Lung (tissue), 12 donors: Measurements from ENCODE around the gene SRPRB. TPM values are rescaled to one million over a fixed set of nuclear protein-coding genes. Genes with fewer than 3 reads are reported as not detected.
A peak's percentile ranks its signal among the peaks of the same experiment; 100 is the strongest.

Experiments used
- ATAC-seq: fragments of 200-7000 bp; cut with Tn5 transposase; one replicate; pipeline ENCODE4 v1.9.1; 2020; ENCODE audit warnings: moderate number of reproducible peaks; ENCODE audit not compliant: insufficient read depth, low FRiP score
- DNase-seq, 3 donors: peaks; one replicate each; pipeline ENCODE4 v3.0.0-alpha.2; 2013 to 2017
- H3K27ac ChIP-seq, 2 donors: one replicate each; pipeline ENCODE4 v1.5.1; 2013; ENCODE audit warnings: mild to moderate bottlenecking in 2 of 2, moderate library complexity in 2 of 2, control low read depth in 1 of 2, inconsistent platforms in 1 of 2, low read depth in 1 of 2, low read length in 1 of 2
- H3K27me3 ChIP-seq, 3 donors: one replicate each; pipeline ENCODE4 v1.5.1; 2013; ENCODE audit warnings: low read length in 2 of 3; ENCODE audit not compliant: control insufficient read depth in 3 of 3, insufficient read depth in 3 of 3
- H3K36me3 ChIP-seq, 4 donors: one replicate each; pipeline ENCODE4 v1.5.1; 2013; ENCODE audit warnings: low read length in 4 of 4, mild to moderate bottlenecking in 1 of 4, moderate library complexity in 1 of 4; ENCODE audit not compliant: control insufficient read depth in 4 of 4, insufficient read depth in 4 of 4
- H3K4me1 ChIP-seq, 5 donors: one replicate each; pipeline ENCODE4 v1.5.1; 2013; ENCODE audit warnings: low read length in 5 of 5, mild to moderate bottlenecking in 2 of 5, moderate library complexity in 1 of 5; ENCODE audit not compliant: control insufficient read depth in 5 of 5, insufficient read depth in 5 of 5
- H3K4me3 ChIP-seq: one replicate; pipeline ENCODE4 v1.5.1; 2013; ENCODE audit warnings: mild to moderate bottlenecking, control low read depth, moderate library complexity
- H3K9ac ChIP-seq, 2 donors: one replicate each; pipeline ENCODE4 v1.5.1; 2013; ENCODE audit warnings: low read length in 2 of 2, control low read depth in 1 of 2; ENCODE audit not compliant: insufficient read depth in 1 of 2
- H3K9me3 ChIP-seq, 4 donors: one replicate each; pipeline ENCODE4 v1.5.1; 2013; ENCODE audit warnings: low read length in 3 of 4, mild to moderate bottlenecking in 1 of 4, moderate library complexity in 1 of 4; ENCODE audit not compliant: control insufficient read depth in 4 of 4, insufficient read depth in 3 of 4
- WGBS, 2 donors: extraction: QIAGEN DNeasy Blood & Tissue Kit; methylation state at CpG; one replicate each; pipeline ENCODE4 v1.1.7; 2013; 5-methylcytosine and 5-hydroxymethylcytosine counted together
- polyA plus RNA-seq, 2 donors: library from polyadenylated mRNA; stranded (reverse); fragments of 200-250 nt; gene quantifications; one replicate each; pipeline ENCODE4 v1.2.1, GENCODE V29; 2013
- total RNA-seq, 2 donors: library from RNA; depleted of rRNA in 1 of 2; stranded (reverse); fragments of >200 nt in 1 of 2; gene quantifications; one replicate each; pipeline ENCODE4 v1.2.1, GENCODE V29; 2014 to 2021
- TF ChIP-seq, protein P1 (sequence below): IDR thresholded peaks from 2 replicates; pipeline ENCODE4 v1.5.1; 2012; ENCODE audit warnings: mild to moderate bottlenecking; ENCODE audit errors: control extremely low read depth, extremely low read depth
- donor health status: control.
- donor health status: control.
- donor health status: Bipolar disorder and iron deficiency.
- donor health status: healthy.
- donor health status: DM: yes; HTN: yes; CAD: no.

SRPRB gene
- total and polyA plus RNA-seq, 4 donors, result 20.3 to 82.4 (median 39.3) TPM

DNA sequence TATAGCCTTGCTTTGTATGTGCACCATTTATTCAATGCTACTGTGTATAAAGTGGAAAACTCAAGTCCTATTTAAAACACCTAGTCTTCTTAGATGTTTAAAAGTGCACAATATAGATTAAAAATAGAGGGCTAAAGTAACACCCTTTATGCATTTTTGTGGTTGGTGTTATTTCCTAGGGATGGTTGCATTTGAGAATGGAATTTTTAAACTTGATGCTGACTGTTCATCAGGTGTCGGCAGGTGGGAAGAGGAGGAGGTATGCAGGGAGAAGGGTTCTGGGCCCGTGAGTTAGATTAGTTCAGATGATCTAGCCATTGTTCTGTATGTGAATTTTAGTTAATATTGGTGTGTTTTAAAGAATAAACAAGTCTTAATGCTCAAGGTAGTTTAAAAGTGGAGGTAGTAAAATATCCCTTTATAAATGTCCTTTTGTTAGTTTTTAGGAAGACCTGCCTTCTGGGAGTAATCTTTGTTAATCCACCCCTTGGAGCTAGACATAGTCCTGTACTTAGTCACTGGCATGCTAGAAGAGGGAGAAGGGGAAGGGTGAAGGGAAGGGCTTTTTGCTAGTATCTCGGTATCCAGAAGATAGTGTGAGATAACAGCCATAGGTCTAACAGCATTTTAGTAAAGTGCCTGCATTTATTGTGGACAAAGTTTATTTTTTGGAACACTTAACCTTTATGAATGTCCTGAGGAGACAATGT lies 8.1 kb upstream of the SRPRB start:
- ATAC-seq (no peak), DNase-seq (no peak)
- Histone ChIP-seq H3K9me3 (peaks cover 0 to under 1% (median 0%) of the 10 kb centered on the region in 4 donors), H3K27ac (no peak overlapping the region), H3K36me3 (no peaks in the 10 kb centered on the region), H3K9ac (no peak overlapping the region), H3K4me1 (no peaks in the 10 kb centered on the region), H3K27me3 (peaks cover 0 to 6% (median 4%) of the 10 kb centered on the region in 3 donors), H3K4me3 (no peak overlapping the region)
- 84 to 90% methylated on average over 3 of the region's 3 CpGs for WGBS, 2 donors
- TF ChIP-seq, protein P1, sequence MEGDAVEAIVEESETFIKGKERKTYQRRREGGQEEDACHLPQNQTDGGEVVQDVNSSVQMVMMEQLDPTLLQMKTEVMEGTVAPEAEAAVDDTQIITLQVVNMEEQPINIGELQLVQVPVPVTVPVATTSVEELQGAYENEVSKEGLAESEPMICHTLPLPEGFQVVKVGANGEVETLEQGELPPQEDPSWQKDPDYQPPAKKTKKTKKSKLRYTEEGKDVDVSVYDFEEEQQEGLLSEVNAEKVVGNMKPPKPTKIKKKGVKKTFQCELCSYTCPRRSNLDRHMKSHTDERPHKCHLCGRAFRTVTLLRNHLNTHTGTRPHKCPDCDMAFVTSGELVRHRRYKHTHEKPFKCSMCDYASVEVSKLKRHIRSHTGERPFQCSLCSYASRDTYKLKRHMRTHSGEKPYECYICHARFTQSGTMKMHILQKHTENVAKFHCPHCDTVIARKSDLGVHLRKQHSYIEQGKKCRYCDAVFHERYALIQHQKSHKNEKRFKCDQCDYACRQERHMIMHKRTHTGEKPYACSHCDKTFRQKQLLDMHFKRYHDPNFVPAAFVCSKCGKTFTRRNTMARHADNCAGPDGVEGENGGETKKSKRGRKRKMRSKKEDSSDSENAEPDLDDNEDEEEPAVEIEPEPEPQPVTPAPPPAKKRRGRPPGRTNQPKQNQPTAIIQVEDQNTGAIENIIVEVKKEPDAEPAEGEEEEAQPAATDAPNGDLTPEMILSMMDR, result no peak

DNA sequence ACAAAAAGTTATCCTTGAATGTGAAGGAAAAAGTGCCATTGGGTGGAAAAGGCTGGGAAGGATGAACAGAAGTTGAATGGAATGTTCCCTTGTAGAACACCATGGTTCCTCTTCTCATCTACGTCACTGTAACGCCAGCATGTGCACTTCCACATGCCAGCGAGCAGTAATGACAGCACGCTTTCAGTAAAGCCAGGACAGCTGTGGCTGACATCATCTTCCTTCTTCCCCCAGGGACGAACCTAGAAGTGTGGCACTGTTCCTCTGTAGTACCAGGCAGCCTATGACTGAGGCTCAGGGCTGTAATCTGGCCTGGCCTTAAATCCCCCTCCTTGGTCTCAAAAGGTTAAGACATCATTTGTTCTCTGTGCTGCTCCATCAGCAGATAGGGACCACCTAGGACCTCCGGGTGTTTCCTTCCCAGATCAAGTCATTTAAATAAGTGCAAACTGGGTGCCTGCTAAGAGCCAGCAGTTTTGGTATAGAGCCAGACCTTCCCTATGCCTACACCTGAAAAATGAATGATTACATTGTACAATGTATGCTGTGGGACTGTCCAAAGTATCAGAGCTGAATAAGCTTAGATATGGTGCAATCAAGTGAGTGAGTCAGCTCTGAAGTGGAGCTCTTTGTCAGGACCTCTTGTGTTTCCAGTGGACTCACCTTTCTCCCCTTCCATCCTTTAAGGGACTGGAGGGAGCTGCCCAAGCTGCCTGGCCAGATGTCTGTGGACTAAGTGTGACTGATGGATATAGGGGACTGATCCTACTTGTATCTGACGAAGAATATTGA lies 5.6 kb upstream of the SRPRB start:
- Histone ChIP-seq H3K27ac (no peak overlapping the region), H3K36me3 (no peaks in the 10 kb centered on the region), H3K9me3 (no peaks in the 10 kb centered on the region), H3K4me3 (no peak overlapping the region), H3K4me1 (peaks cover 0 to under 1% (median 0%) of the 10 kb centered on the region in 5 donors), H3K9ac (no peak overlapping the region), H3K27me3 (peaks cover 0 to 6% (median 4%) of the 10 kb centered on the region in 3 donors)
- DNase-seq (no peak), ATAC-seq (peak; percentile 29)
- 52 to 59% methylated on average over 7 of the region's 7 CpGs for WGBS, 2 donors
- TF ChIP-seq, protein P1, result no peak

- DNase-seq, result no peak
These were observed 2.1 kb upstream of the SRPRB start for GRCh38 chr3:133803469-133803868.

More at GRCh38 chr3:133803469-133803868, 2.1 kb upstream of the SRPRB start:
- Histone ChIP-seq H3K27me3 (peaks cover 0 to 6% (median 2%) of the 10 kb centered on the region in 3 donors), H3K9ac (no peak overlapping the region), H3K4me3 (no peak overlapping the region), H3K36me3 (peaks cover 0 to 4% (median 0%) of the 10 kb centered on the region in 4 donors), H3K27ac (no peak overlapping the region), H3K4me1 (peaks cover 0 to 9% (median 0%) of the 10 kb centered on the region in 5 donors), H3K9me3 (no peaks in the 10 kb centered on the region)
- TF ChIP-seq, protein P1, result no peak
- no peak for ATAC-seq
- 83 to 86% methylated on average over 5 of the region's 5 CpGs for WGBS, 2 donors
